Measurements from ENCODE around the gene MOV10L1.

DNA sequence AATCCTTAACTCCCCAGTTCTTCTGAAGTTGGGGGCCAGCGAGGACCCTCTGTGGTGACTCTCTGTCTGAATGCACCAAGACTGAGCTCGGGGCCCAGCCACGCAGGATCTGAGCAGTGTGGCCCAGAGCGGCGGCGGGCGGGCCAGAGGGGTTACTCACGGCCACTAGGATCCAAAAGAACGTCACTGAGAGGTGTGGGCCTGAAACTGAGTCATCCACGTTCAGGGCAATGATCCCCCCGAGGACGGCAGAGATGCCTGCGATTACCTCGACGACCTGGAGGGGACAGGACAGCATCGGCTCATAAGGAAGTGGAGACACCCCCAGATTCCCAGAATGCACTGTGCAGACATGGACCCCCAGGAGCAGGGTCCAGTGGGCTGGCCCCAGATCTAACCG, 15.8 kb upstream of the MOV10L1 start:
- TF ChIP-seq CTCF (IDR thresholded peaks at IDR 0.05; ENCODE audit: low read depth, low read length), result no peak
- no peak for TF ChIP-seq POLR2A (IDR thresholded peaks at IDR 0.05; ENCODE audit: extremely low read depth, insufficient read length)
- no peak for TF ChIP-seq MAX (IDR thresholded peaks at IDR 0.05; ENCODE audit: low read depth, low read length)
- TF ChIP-seq MYC (IDR thresholded peaks at IDR 0.05; ENCODE audit: low read depth, low read length), result no peak
